ENCODE results near the gene TRIL. TPM values are rescaled to one million over a fixed set of nuclear protein-coding genes. Genes with fewer than 3 reads are reported as not detected.

The TRIL gene
- polyA plus RNA-seq, 1 experiment: not detected

DNA sequence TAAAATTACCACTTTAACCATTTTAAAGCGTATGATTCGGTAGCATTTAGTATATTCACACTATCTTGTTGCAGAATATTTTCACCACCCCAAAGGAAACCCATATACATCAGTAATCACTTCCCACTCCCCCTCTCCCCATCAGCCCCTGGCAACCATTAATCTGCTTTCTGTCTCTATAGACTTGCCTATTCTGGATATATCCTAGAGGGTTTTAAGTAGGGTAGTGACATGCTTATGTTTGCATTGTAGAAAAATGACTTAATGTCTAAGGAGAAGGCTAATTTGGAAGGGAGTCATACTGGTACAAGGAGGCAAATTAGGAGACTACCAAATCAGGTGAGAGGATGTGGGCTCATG, 42.6 kb upstream of the TRIL start:
- H3K27me3 ChIP-seq (ENCODE audit: control insufficient read depth, insufficient read depth, low read length): peaks cover 6% of the 10 kb centered on the region
- ChIA-PET CTCF (interaction anchor here (0.7 to 1.8 kb wide), 4 partner anchors 11 to 100 kb away, joined by 3 to 9 read pairs (median 4); partner anchors contain the start of gene TRIL), POLR2A (no interaction called here)
- TF ChIP-seq, protein P1, sequence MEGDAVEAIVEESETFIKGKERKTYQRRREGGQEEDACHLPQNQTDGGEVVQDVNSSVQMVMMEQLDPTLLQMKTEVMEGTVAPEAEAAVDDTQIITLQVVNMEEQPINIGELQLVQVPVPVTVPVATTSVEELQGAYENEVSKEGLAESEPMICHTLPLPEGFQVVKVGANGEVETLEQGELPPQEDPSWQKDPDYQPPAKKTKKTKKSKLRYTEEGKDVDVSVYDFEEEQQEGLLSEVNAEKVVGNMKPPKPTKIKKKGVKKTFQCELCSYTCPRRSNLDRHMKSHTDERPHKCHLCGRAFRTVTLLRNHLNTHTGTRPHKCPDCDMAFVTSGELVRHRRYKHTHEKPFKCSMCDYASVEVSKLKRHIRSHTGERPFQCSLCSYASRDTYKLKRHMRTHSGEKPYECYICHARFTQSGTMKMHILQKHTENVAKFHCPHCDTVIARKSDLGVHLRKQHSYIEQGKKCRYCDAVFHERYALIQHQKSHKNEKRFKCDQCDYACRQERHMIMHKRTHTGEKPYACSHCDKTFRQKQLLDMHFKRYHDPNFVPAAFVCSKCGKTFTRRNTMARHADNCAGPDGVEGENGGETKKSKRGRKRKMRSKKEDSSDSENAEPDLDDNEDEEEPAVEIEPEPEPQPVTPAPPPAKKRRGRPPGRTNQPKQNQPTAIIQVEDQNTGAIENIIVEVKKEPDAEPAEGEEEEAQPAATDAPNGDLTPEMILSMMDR (IDR thresholded peaks at IDR 0.05; ENCODE audit: insufficient read depth, low read depth, low read length): no peak
- no peak overlapping the region for H3K4me3 ChIP-seq (ENCODE audit: low read depth, low read length)
- no peak for DNase-seq (ENCODE audit: low read depth)
- H3K36me3 ChIP-seq (ENCODE audit: control insufficient read depth, insufficient read depth, low read length): no peaks in the 10 kb centered on the region

DNA sequence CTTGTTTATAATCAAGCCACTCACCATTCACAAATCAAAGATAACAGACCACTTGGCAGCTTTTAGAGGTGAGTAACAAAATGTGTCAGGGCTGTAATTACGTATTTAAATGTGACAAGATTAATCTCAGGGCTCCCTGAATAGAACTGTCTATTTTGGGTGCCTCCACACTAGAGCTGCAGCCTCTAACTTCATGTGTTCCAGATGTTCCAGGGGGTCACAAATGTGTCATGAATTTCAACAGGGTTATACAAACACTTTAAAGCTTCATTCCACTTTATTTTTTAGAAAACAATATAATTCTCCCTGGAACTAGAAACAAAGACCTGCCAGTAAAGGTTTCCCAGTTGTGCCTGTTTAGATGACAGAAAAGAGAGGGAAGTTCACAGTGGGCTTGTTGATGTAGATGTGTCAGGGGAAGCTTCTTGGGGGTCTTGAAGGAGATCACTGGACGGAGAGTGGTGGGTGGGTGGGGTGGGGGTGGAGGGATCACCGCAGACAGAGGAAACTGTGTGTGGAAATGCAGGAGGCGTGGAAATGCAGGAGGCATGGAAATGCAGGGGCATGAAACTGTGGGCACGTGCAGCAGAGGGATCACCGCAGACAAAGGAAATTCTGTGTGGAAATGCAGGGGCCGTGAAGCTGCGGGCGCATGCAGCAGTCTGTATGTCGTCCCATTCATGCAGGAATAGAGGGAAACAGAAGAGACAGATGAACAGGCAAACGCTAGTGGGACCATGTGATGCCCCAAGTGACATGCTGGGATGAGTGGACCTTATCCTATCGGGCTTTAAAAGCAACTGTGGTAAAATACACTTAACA, 42.0 kb upstream of the TRIL start:
- POLR2A ChIA-PET: interaction anchor here (0.6 kb wide), 1 partner anchor 123 kb away, joined by 5 read pairs; no protein-coding TSS in a partner anchor
- DNase-seq (ENCODE audit: low read depth): no peak
- no peaks in the 10 kb centered on the region for H3K36me3 ChIP-seq (ENCODE audit: control insufficient read depth, insufficient read depth, low read length)
- TF ChIP-seq, protein P1 (IDR thresholded peaks at IDR 0.05; ENCODE audit: insufficient read depth, low read depth, low read length): no peak
- H3K4me3 ChIP-seq (ENCODE audit: low read depth, low read length): no peak overlapping the region
- CTCF ChIA-PET: interaction anchor here (1.0 to 1.2 kb wide), 3 partner anchors 10 to 190 kb away, joined by 3 to 4 read pairs (median 3); no protein-coding TSS in a partner anchor
- peaks cover 6% of the 10 kb centered on the region for H3K27me3 ChIP-seq (ENCODE audit: control insufficient read depth, insufficient read depth, low read length)

DNA sequence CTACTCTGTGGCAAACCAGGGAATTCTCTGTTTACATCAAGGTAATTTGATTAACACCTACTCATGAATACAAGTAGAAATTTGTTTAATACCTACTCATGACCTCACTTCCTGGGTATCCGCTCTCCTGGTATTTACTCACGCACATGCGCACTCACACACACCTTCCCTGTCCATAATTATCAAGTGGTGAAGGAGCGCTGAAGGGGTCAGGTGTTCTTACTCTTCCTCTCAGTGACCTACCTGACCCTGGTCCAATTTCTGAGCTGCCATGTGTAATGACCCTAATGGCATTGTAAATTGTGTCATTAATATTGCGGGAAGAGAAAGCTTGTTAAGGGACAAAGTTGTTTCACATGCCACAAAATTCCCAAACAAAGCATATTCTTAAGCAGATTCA, 41.3 kb upstream of the TRIL start:
- TF ChIP-seq, protein P1 (IDR thresholded peaks at IDR 0.05; ENCODE audit: insufficient read depth, low read depth, low read length): no peak
- POLR2A ChIA-PET: interaction anchor here (0.6 kb wide), 1 partner anchor 124 kb away, joined by 5 read pairs; no protein-coding TSS in a partner anchor
- Histone ChIP-seq H3K27me3 (ENCODE audit: control insufficient read depth, insufficient read depth, low read length) (peaks cover 6% of the 10 kb centered on the region), H3K36me3 (ENCODE audit: control insufficient read depth, insufficient read depth, low read length) (no peaks in the 10 kb centered on the region), H3K4me3 (ENCODE audit: low read depth, low read length) (no peak overlapping the region)
- CTCF ChIA-PET: interaction anchor here (1.0 to 1.2 kb wide), 3 partner anchors 10 to 191 kb away, joined by 3 to 4 read pairs (median 3); no protein-coding TSS in a partner anchor
- no peak for DNase-seq (ENCODE audit: low read depth)

DNA sequence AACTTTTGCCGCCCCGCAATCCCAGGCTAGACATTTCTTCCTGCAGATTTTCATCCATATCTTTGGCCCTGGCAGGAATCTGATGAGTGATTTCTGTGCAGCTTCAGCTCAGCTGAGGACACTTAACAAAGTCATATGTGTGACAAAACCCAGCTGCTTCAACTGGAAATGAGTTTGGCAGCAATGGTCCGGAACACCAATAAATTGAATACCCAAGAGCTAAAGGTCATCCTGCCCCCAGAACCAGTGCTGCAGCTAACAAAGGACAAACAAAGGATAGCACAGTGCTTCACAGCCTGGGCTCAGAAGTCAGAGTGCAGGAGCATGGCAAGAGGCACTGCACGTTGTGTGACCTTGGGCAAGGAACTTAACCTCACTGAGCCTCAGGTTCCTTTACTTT, 40.0 kb upstream of the TRIL start:
- POLR2A ChIA-PET: no interaction called here
- TF ChIP-seq, protein P1 (IDR thresholded peaks at IDR 0.05; ENCODE audit: insufficient read depth, low read depth, low read length): no peak
- no peak for DNase-seq (ENCODE audit: low read depth)
- H3K4me3 ChIP-seq (ENCODE audit: low read depth, low read length): no peak overlapping the region
- H3K27me3 ChIP-seq (ENCODE audit: control insufficient read depth, insufficient read depth, low read length): peaks cover 2% of the 10 kb centered on the region
- H3K36me3 ChIP-seq (ENCODE audit: control insufficient read depth, insufficient read depth, low read length): no peaks in the 10 kb centered on the region
- CTCF ChIA-PET: interaction anchor here (1.6 kb wide), 1 partner anchor 75 kb away, joined by 6 read pairs; no protein-coding TSS in a partner anchor

DNA sequence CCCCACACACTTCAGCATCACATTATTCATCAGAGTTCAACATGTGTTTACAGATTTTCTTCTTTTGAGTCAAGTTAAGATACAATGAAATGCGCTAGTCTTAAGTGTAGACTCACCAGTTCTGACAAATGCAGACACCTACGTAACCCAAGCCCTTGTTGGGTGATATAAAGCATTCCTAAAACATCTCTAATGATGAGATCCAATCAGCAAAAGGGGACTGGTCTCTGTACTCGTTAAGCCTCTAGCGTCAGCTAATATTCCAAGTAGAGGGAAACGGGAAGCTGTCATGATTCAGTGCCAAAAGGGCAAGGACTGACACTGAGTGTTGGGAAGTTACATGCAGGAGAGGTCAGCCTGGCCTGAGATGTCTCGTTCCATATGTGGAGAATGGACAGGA, 38.7 kb upstream of the TRIL start:
- Histone ChIP-seq H3K27me3 (ENCODE audit: control insufficient read depth, insufficient read depth, low read length) (peaks cover 2% of the 10 kb centered on the region), H3K36me3 (ENCODE audit: control insufficient read depth, insufficient read depth, low read length) (no peaks in the 10 kb centered on the region), H3K4me3 (ENCODE audit: low read depth, low read length) (no peak overlapping the region)
- CTCF ChIA-PET: interaction anchor here (1.6 to 1.8 kb wide), 2 partner anchors 40 to 74 kb away, joined by 6 to 7 read pairs; no protein-coding TSS in a partner anchor
- TF ChIP-seq, protein P1 (IDR thresholded peaks at IDR 0.05; ENCODE audit: insufficient read depth, low read depth, low read length): no peak
- no peak for DNase-seq (ENCODE audit: low read depth)
- POLR2A ChIA-PET: no interaction called here
